ENCODE results near the gene GPR108.
"Not testable (repeated sequence)": the region's sequence is repeated elsewhere in the genome, so short reads cannot be mapped to it uniquely, and the experiment has no call there.

GPR108 gene

GRCh38 chr19:6720369-6721137 is 16.8 kb downstream of the GPR108 start, which contains the start of gene C3:
Gene C3 (minus strand): TSS chr19:6720650. CDS start chr19:6720589, 61 bp downstream.
- no peak for DNase-seq (ENCODE audit: low spot score)

- no peak for DNase-seq (ENCODE audit: low spot score)
Observed at GRCh38 chr19:6719992-6720368, 17.4 kb downstream of the GPR108 start.

GRCh38 chr19:6719540-6719861 is 17.9 kb downstream of the GPR108 start:
- DNase-seq (ENCODE audit: low spot score), result no peak

- DNase-seq (ENCODE audit: low spot score), result peak; percentile 85
Observed at GRCh38 chr19:6718741-6719539, 18.4 kb downstream of the GPR108 start.

- peak; percentile 72 for DNase-seq (ENCODE audit: low spot score)
Observed at GRCh38 chr19:6718111-6718740, 19.2 kb downstream of the GPR108 start.

- DNase-seq (ENCODE audit: low spot score), result no peak
Observed at GRCh38 chr19:6717441-6717971, 19.9 kb downstream of the GPR108 start.

- DNase-seq (ENCODE audit: low spot score), result no peak
Observed at GRCh38 chr19:6717036-6717435, 20.3 kb downstream of the GPR108 start.

GRCh38 chr19:6716610-6716970 is 20.8 kb downstream of the GPR108 start:
- no peak for DNase-seq (ENCODE audit: low spot score)

- DNase-seq (ENCODE audit: low spot score), result no peak
Observed at GRCh38 chr19:6714749-6715555, 22.4 kb downstream of the GPR108 start.

GRCh38 chr19:6713773-6714692 is 23.3 kb downstream of the GPR108 start:
- no peak for DNase-seq (ENCODE audit: low spot score)

GRCh38 chr19:6712692-6713670 is 24.4 kb downstream of the GPR108 start:
- no peak for DNase-seq (ENCODE audit: low spot score)

- no peak for DNase-seq (ENCODE audit: low spot score)
Observed at GRCh38 chr19:6712231-6712630, 25.1 kb downstream of the GPR108 start.

- DNase-seq (ENCODE audit: low spot score), result no peak
Observed at GRCh38 chr19:6711605-6712004, 25.8 kb downstream of the GPR108 start.

- DNase-seq (ENCODE audit: low spot score), result no peak
Observed at GRCh38 chr19:6711078-6711361, 26.4 kb downstream of the GPR108 start.

GRCh38 chr19:6710273-6711077 is 26.9 kb downstream of the GPR108 start:
- DNase-seq (ENCODE audit: low spot score), result peak; percentile 55

GRCh38 chr19:6709549-6709948 is 27.8 kb downstream of the GPR108 start:
- DNase-seq (ENCODE audit: low spot score), result no peak

GRCh38 chr19:6708913-6709312 is 28.5 kb downstream of the GPR108 start:
- DNase-seq (ENCODE audit: low spot score), result not testable (repeated sequence)

GRCh38 chr19:6708346-6708745 is 29.0 kb downstream of the GPR108 start:
- DNase-seq (ENCODE audit: low spot score), result no peak

- no peak for DNase-seq (ENCODE audit: low spot score)
Observed at GRCh38 chr19:6707658-6708018, 29.7 kb downstream of the GPR108 start.
